ENCODE data around the gene ISCA2.
"Not testable (repeated sequence)": the region's sequence is repeated elsewhere in the genome, so short reads cannot be mapped to it uniquely, and the experiment has no call there.

The ISCA2 gene

GRCh38 chr14:74531467-74531866 lies 37.9 kb downstream of the ISCA2 start:
- DNase-seq, result no peak

GRCh38 chr14:74532246-74532645 lies 38.7 kb downstream of the ISCA2 start:
- DNase-seq, result no peak

GRCh38 chr14:74533576-74533975 lies 40.0 kb downstream of the ISCA2 start:
- DNase-seq, result no peak

GRCh38 chr14:74535756-74536325 lies 42.3 kb downstream of the ISCA2 start:
- no peak for DNase-seq

GRCh38 chr14:74536336-74536735 lies 42.8 kb downstream of the ISCA2 start:
- not testable (repeated sequence) for DNase-seq

GRCh38 chr14:74538411-74539391 lies 45.1 kb downstream of the ISCA2 start:
- DNase-seq, result no peak

GRCh38 chr14:74539503-74539902 lies 45.9 kb downstream of the ISCA2 start:
- DNase-seq, result no peak

- no peak for DNase-seq
Observed at GRCh38 chr14:74541225-74541624, 47.7 kb downstream of the ISCA2 start.

- DNase-seq, result no peak
Observed at GRCh38 chr14:74542056-74542685, 48.6 kb downstream of the ISCA2 start.

GRCh38 chr14:74543771-74544438 lies 50.3 kb downstream of the ISCA2 start:
- no peak for DNase-seq

- no peak for DNase-seq
Observed at GRCh38 chr14:74545386-74545785, 51.8 kb downstream of the ISCA2 start.

GRCh38 chr14:74546416-74546815 lies 52.9 kb downstream of the ISCA2 start:
- no peak for DNase-seq
